SK-N-SH (cell line): Measurements from ENCODE around the gene CAMK2D. TPM values are rescaled to one million over a fixed set of nuclear protein-coding genes. Genes with fewer than 3 reads are reported as not detected.

Experiments
- CTCF ChIA-PET: fragments of 300-600, 350-600 bp; formaldehyde crosslinking; extraction: SDS; loops from one replicate; lab custom pipeline; 2021; lab: Yijun Ruan, JAX
- POLR2A ChIA-PET: fragments of 350-600 bp; sonication (Branson Sonifier 250); formaldehyde crosslinking; extraction: SDS; loops from one replicate; lab custom pipeline; 2020; ENCODE audit warnings: antibody characterized with exemption, inconsistent platforms; lab: Yijun Ruan, JAX
- DNase-seq: peaks from one replicate; pipeline ENCODE4 v3.0.0; 2012
- H2AFZ ChIP-seq: fragments of 200-600 bp; sonication (generic); 2 replicates; pipeline ENCODE4 v1.8.1; 2016; ENCODE audit warnings: antibody characterized with exemption, mild to moderate bottlenecking, low read depth
- H3F3A ChIP-seq: fragments of 200-600 bp; sonication (generic); replicated peaks from 2 replicates; pipeline ENCODE3; 2016; ENCODE audit warnings: antibody characterized with exemption, mild to moderate bottlenecking; ENCODE audit not compliant: insufficient read depth
- H3K27ac ChIP-seq, 2 experiments: fragments of 200-500 bp in 1 of 2; fragments of 200-600 bp in 1 of 2; sonication (Bioruptor generic) in 1 of 2; sonication (generic), shearing (Covaris generic) in 1 of 2; 2 replicates each; pipeline versions ENCODE4 v1.5.1 to v1.6.1; 2014 to 2016; ENCODE audit warnings: low read depth in 2 of 2, inconsistent platforms in 1 of 2, low read length in 1 of 2, mild to moderate bottlenecking in 1 of 2, mixed read lengths in 1 of 2
- H3K27me3 ChIP-seq: fragments of 200-600 bp; sonication (generic), shearing (Covaris generic); 2 replicates; pipeline ENCODE4 v1.6.1; 2016; ENCODE audit warnings: mixed run types; ENCODE audit not compliant: insufficient read depth
- H3K36me3 ChIP-seq, 2 experiments: fragments of 200-500 bp in 1 of 2; fragments of 200-600 bp in 1 of 2; sonication (Bioruptor generic) in 1 of 2; sonication (generic) in 1 of 2; replicated peaks in 1 of 2; 2 replicates each; pipeline versions ENCODE3 to v1.5.1; 2014 to 2016; ENCODE audit warnings: low read length in 1 of 2, mild to moderate bottlenecking in 1 of 2; ENCODE audit not compliant: insufficient read depth in 2 of 2, control insufficient read depth in 1 of 2
- H3K4me1 ChIP-seq, 2 experiments: fragments of 200-500 bp in 1 of 2; fragments of 200-600 bp in 1 of 2; sonication (Bioruptor generic) in 1 of 2; sonication (generic), shearing (Covaris generic) in 1 of 2; 2 replicates each; pipeline versions ENCODE4 v1.5.1 to v1.6.1; 2014 to 2016; ENCODE audit warnings: low read depth in 1 of 2, low read length in 1 of 2, mixed run types in 1 of 2; ENCODE audit not compliant: insufficient read depth in 2 of 2, control insufficient read depth in 1 of 2
- H3K4me2 ChIP-seq: fragments of 200-600 bp; sonication (generic), shearing (Covaris generic); 2 replicates; pipeline ENCODE4 v1.6.1; 2017; ENCODE audit warnings: mixed run types
- H3K4me3 ChIP-seq, 2 experiments: fragments of 200-500 bp in 1 of 2; fragments of 200-600 bp in 1 of 2; sonication (Bioruptor generic) in 1 of 2; sonication (generic), shearing (Covaris generic) in 1 of 2; 2 replicates each; pipeline versions ENCODE4 v1.5.1 to v1.8.1; 2014 to 2016; ENCODE audit warnings: low read depth in 2 of 2, inconsistent platforms in 1 of 2, low read length in 1 of 2, mild to moderate bottlenecking in 1 of 2, mixed read lengths in 1 of 2, moderate library complexity in 1 of 2
- H3K79me2 ChIP-seq: fragments of 200-600 bp; sonication (generic); 2 replicates; pipeline ENCODE4 v1.8.1; 2017; ENCODE audit warnings: mild to moderate bottlenecking; ENCODE audit not compliant: insufficient read depth
- H3K9ac ChIP-seq: fragments of 200-600 bp; sonication (generic); 2 replicates; pipeline ENCODE4 v1.6.1; 2017; ENCODE audit warnings: mixed run types
- H3K9me2 ChIP-seq: fragments of 200-600 bp; sonication (generic); 2 replicates; pipeline ENCODE4 v1.6.1; 2017; ENCODE audit warnings: mixed run types
- H3K9me3 ChIP-seq: fragments of 200-600 bp; sonication (generic); 2 replicates; pipeline ENCODE4 v1.6.1; 2017; ENCODE audit warnings: mixed run types, mild to moderate bottlenecking, moderate library complexity
- H4K20me1 ChIP-seq: fragments of 200-600 bp; sonication (generic); 2 replicates; pipeline ENCODE4 v1.6.1; 2017; ENCODE audit warnings: mild to moderate bottlenecking, mixed run types; ENCODE audit not compliant: insufficient read depth
- CHD2 ChIP-seq: fragments of 150-350 bp; IDR thresholded peaks from 2 replicates; pipeline ENCODE4 v1.6.1; 2018; ENCODE audit warnings: low read length; ENCODE audit not compliant: partially characterized antibody
- ELF1 ChIP-seq: IDR thresholded peaks from 2 replicates; pipeline ENCODE4 v1.4.0; 2012
- EP300 ChIP-seq, 2 experiments: IDR thresholded peaks; 2 replicates each; pipeline versions ENCODE4 v1.4.0 to v1.6.1; 2012; ENCODE audit warnings: borderline replicate concordance in 1 of 2, low read depth in 1 of 2, low read length in 1 of 2
- FOSL2 ChIP-seq: IDR thresholded peaks from 2 replicates; pipeline ENCODE4 v1.4.0; 2012; ENCODE audit warnings: low read depth, mild to moderate bottlenecking, moderate library complexity, borderline replicate concordance
- FOXJ3 ChIP-seq: sonication (generic); formaldehyde crosslinking; IDR thresholded peaks from 2 replicates; pipeline ENCODE4 v1.5.1; 2020; ENCODE audit warnings: mild to moderate bottlenecking, missing genetic modification reagents
- FOXM1 ChIP-seq: IDR thresholded peaks from 2 replicates; pipeline ENCODE4 v1.4.0; 2012; ENCODE audit warnings: low read depth, mild to moderate bottlenecking
- GABPA ChIP-seq: IDR thresholded peaks from 2 replicates; pipeline ENCODE4 v1.4.0; 2012; ENCODE audit warnings: low read depth, mild to moderate bottlenecking
- GATA2 ChIP-seq: sonication (generic); formaldehyde crosslinking; IDR thresholded peaks from 2 replicates; pipeline ENCODE4 v1.5.0; 2020; ENCODE audit warnings: mild to moderate bottlenecking, missing genetic modification reagents
- IRF3 ChIP-seq: fragments of 150-350 bp; IDR thresholded peaks from 2 replicates; pipeline ENCODE4 v1.6.1; 2016; ENCODE audit warnings: mild to moderate bottlenecking, low read depth, low read length
- JUND ChIP-seq: IDR thresholded peaks from 2 replicates; pipeline ENCODE4 v1.4.0; 2012
- MEF2A ChIP-seq: IDR thresholded peaks from 2 replicates; pipeline ENCODE4 v1.4.0; 2012; ENCODE audit warnings: low read depth, borderline replicate concordance
- NFIC ChIP-seq: IDR thresholded peaks from 2 replicates; pipeline ENCODE4 v1.4.0; 2012; ENCODE audit warnings: borderline replicate concordance
- PBX3 ChIP-seq: IDR thresholded peaks from 2 replicates; pipeline ENCODE4; 2012
- RAD21 ChIP-seq: IDR thresholded peaks from 2 replicates; pipeline ENCODE4 v1.6.1; 2012; ENCODE audit warnings: mild to moderate bottlenecking, low read length
- RCOR1 ChIP-seq: fragments of 150-350 bp; IDR thresholded peaks from 2 replicates; pipeline ENCODE4 v1.6.1; 2017; ENCODE audit warnings: antibody characterized with exemption, low read length
- SIN3A ChIP-seq: IDR thresholded peaks from 2 replicates; pipeline ENCODE4 v1.6.1; 2012; ENCODE audit warnings: low read depth, mild to moderate bottlenecking, low read length, moderate library complexity, borderline replicate concordance
- SMC3 ChIP-seq: IDR thresholded peaks from 2 replicates; pipeline ENCODE4 v1.6.1; 2012; ENCODE audit warnings: low read depth, low read length, improper control_type of control experiment
- TCF12 ChIP-seq: IDR thresholded peaks from 2 replicates; pipeline ENCODE4 v1.4.0; 2012
- TEAD4 ChIP-seq: IDR thresholded peaks from 2 replicates; pipeline ENCODE4 v1.4.0; 2012; ENCODE audit warnings: mild to moderate bottlenecking, borderline replicate concordance; ENCODE audit not compliant: insufficient read depth
- YY1 ChIP-seq: IDR thresholded peaks from 2 replicates; pipeline ENCODE4 v1.4.0; 2012; ENCODE audit warnings: low read depth, mild to moderate bottlenecking
- ZBTB33 ChIP-seq: IDR thresholded peaks from 2 replicates; pipeline ENCODE4 v1.4.0; 2012; ENCODE audit warnings: low read depth, borderline replicate concordance
- whole genome bisulfite sequencing: methylation state at CpG from one replicate; pipeline ENCODE4 v1.1.6; 2017; ENCODE audit warnings: low lambda C conversion rate; 5-methylcytosine and 5-hydroxymethylcytosine counted together
- polyA plus RNA-seq, 3 experiments: library from polyadenylated mRNA; depleted of rRNA; stranded (reverse); fragments of >200 nt; gene quantifications; 2 replicates each; pipeline ENCODE4 v1.2.3, GENCODE V29; 2012
- TF ChIP-seq, protein P1 (sequence below): IDR thresholded peaks from 2 replicates; pipeline ENCODE4 v1.4.0; 2012; ENCODE audit warnings: low read depth
- TF ChIP-seq, protein P2 (sequence below): IDR thresholded peaks from 2 replicates; pipeline ENCODE4 v1.4.0; 2012; ENCODE audit warnings: low read depth, borderline replicate concordance
- TF ChIP-seq, protein P3 (sequence below): IDR thresholded peaks from 2 replicates; pipeline ENCODE4 v1.6.1; 2012; ENCODE audit warnings: mild to moderate bottlenecking, low read depth, low read length, moderate library complexity

Gene CAMK2D
- polyA plus RNA-seq, 1 of the 3 experiments (the other 2 are of a cell fraction): 17.0 TPM

- H2AFZ ChIP-seq: no peak overlapping the region
- H3K27me3 ChIP-seq: no peaks in the 10 kb centered on the region
- no peak overlapping the region for H3K4me3 ChIP-seq
- peak overlapping the region; percentile 60 to 67 for H3K27ac ChIP-seq
- peaks cover 4 to 38% of the 10 kb centered on the region in 2 experiments; a peak in 2 of 4 replicates for H3K4me1 ChIP-seq
- no peak overlapping the region for H3K9ac ChIP-seq
- H3K9me2 ChIP-seq: 0 out of 2 replicates have a peak, but pooled peaks cover 2% of the 10 kb centered on the region
- TF ChIP-seq CHD2: no peak
- peak; percentile 66; the same call in 1 of the 2 replicates for TF ChIP-seq JUND
- TF ChIP-seq YY1: no peak
- no peak for TF ChIP-seq FOXJ3 (CRISPR knock-in tag)
- TF ChIP-seq, protein P1, sequence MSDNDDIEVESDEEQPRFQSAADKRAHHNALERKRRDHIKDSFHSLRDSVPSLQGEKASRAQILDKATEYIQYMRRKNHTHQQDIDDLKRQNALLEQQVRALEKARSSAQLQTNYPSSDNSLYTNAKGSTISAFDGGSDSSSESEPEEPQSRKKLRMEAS: no peak
- peak; percentile 63; the same call in 1 of the 2 replicates for TF ChIP-seq TEAD4
- 0 out of 4 replicates have a peak, but pooled peaks of 1 of the 2 experiments have one; percentile 34 for TF ChIP-seq EP300 (IDR thresholded peaks at IDR 0.05; ENCODE audit: borderline replicate concordance in 1 of 2, low read depth in 1 of 2, low read length in 1 of 2)
- no peak for TF ChIP-seq IRF3
- no peak for TF ChIP-seq FOXM1
- TF ChIP-seq, protein P2, sequence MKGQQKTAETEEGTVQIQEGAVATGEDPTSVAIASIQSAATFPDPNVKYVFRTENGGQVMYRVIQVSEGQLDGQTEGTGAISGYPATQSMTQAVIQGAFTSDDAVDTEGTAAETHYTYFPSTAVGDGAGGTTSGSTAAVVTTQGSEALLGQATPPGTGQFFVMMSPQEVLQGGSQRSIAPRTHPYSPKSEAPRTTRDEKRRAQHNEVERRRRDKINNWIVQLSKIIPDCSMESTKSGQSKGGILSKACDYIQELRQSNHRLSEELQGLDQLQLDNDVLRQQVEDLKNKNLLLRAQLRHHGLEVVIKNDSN: no peak
- TF ChIP-seq FOSL2: peak; percentile 35; the same call in 1 of the 2 replicates
- TF ChIP-seq RAD21: no peak
- no peak for TF ChIP-seq ZBTB33
- TF ChIP-seq RCOR1: no peak
- TF ChIP-seq GABPA: no peak
- TF ChIP-seq MEF2A: no peak
- TF ChIP-seq SMC3: no peak
- peak; percentile 52; the same call in 1 of the 2 replicates for TF ChIP-seq NFIC
- no peak for TF ChIP-seq ELF1
- TF ChIP-seq TCF12: peak; percentile 70
- TF ChIP-seq GATA2 (CRISPR knock-in tag): no peak
- TF ChIP-seq, protein P3, sequence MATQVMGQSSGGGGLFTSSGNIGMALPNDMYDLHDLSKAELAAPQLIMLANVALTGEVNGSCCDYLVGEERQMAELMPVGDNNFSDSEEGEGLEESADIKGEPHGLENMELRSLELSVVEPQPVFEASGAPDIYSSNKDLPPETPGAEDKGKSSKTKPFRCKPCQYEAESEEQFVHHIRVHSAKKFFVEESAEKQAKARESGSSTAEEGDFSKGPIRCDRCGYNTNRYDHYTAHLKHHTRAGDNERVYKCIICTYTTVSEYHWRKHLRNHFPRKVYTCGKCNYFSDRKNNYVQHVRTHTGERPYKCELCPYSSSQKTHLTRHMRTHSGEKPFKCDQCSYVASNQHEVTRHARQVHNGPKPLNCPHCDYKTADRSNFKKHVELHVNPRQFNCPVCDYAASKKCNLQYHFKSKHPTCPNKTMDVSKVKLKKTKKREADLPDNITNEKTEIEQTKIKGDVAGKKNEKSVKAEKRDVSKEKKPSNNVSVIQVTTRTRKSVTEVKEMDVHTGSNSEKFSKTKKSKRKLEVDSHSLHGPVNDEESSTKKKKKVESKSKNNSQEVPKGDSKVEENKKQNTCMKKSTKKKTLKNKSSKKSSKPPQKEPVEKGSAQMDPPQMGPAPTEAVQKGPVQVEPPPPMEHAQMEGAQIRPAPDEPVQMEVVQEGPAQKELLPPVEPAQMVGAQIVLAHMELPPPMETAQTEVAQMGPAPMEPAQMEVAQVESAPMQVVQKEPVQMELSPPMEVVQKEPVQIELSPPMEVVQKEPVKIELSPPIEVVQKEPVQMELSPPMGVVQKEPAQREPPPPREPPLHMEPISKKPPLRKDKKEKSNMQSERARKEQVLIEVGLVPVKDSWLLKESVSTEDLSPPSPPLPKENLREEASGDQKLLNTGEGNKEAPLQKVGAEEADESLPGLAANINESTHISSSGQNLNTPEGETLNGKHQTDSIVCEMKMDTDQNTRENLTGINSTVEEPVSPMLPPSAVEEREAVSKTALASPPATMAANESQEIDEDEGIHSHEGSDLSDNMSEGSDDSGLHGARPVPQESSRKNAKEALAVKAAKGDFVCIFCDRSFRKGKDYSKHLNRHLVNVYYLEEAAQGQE: no peak
- peak; percentile 23; the same call in 1 of the 2 replicates for TF ChIP-seq PBX3
- no peak for TF ChIP-seq SIN3A
- ChIA-PET POLR2A (no interaction called here), CTCF (interaction anchor here (1.1 to 1.2 kb wide), 2 partner anchors 27 to 121 kb away, joined by 3 read pairs; no protein-coding TSS in a partner anchor)
- peaks cover 0 to 9% of the 10 kb centered on the region in 2 experiments for H3K36me3 ChIP-seq
- DNase-seq: no peak
- H3K4me2 ChIP-seq: 0 out of 2 replicates have a peak overlapping the region, but pooled peaks have one; percentile 26
- WGBS: 20% methylated on average over 1 of the region's 1 CpG
- H3K79me2 ChIP-seq: peaks cover 38% of the 10 kb centered on the region
- peaks cover 30% of the 10 kb centered on the region for H3F3A ChIP-seq
- no peaks in the 10 kb centered on the region for H3K9me3 ChIP-seq
- H4K20me1 ChIP-seq: 0 out of 2 replicates have a peak, but pooled peaks cover 5% of the 10 kb centered on the region
Observed at GRCh38 chr4:113574636-113575103, 186.9 kb downstream of the CAMK2D start.
